HG02840 (cell line): ENCODE data around the gene CGB2.
"Not testable (repeated sequence)": the region's sequence is repeated elsewhere in the genome, so short reads cannot be mapped to it uniquely, and the experiment has no call there.

Source experiments
- ATAC-seq: cut with Tn5 transposase; IDR thresholded peaks from one replicate; pipeline ENCODE4 v1.9.1; 2021; ENCODE audit warnings: mild to moderate bottlenecking, moderate library complexity, moderate number of reproducible peaks; ENCODE audit not compliant: unreplicated experiment, low FRiP score

Gene CGB2

GRCh38 chr19:49030323-49030722, 1.4 kb upstream of the CGB2 start:
- ATAC-seq: not testable (repeated sequence)

GRCh38 chr19:49036815-49037214, 5.1 kb downstream of the CGB2 start, which contains the start of gene CGB1:
CGB1 (minus strand) TSS chr19:49036895; CDS start chr19:49036711, 184 bp downstream.
- not testable (repeated sequence) for ATAC-seq

GRCh38 chr19:49038111-49038510, 6.4 kb downstream of the CGB2 start:
- not testable (repeated sequence) for ATAC-seq

- ATAC-seq: not testable (repeated sequence)
Measured at GRCh38 chr19:49038557-49039276, 7.0 kb downstream of the CGB2 start.

- ATAC-seq: not testable (repeated sequence)
Measured at GRCh38 chr19:49039736-49040135, 8.0 kb downstream of the CGB2 start.

- no peak for ATAC-seq
Measured at GRCh38 chr19:49042177-49042576, 10.5 kb downstream of the CGB2 start.

GRCh38 chr19:49042666-49043065, 11.0 kb downstream of the CGB2 start:
- ATAC-seq: not testable (repeated sequence)

GRCh38 chr19:49043548-49043947, 11.9 kb downstream of the CGB2 start, which contains the start of gene CGB5:
CGB5 (plus strand) TSS chr19:49043848; CDS start chr19:49044210, 362 bp downstream.
- not testable (repeated sequence) for ATAC-seq

GRCh38 chr19:49049011-49049410, 17.3 kb downstream of the CGB2 start, which contains the start of gene CGB8:
CGB8 (minus strand) TSS chr19:49049111; CDS start chr19:49048739, 372 bp downstream.
- ATAC-seq: not testable (repeated sequence)

- ATAC-seq: not testable (repeated sequence)
Measured at GRCh38 chr19:49049834-49050233, 18.1 kb downstream of the CGB2 start.

- not testable (repeated sequence) for ATAC-seq
Measured at GRCh38 chr19:49050376-49051033, 18.8 kb downstream of the CGB2 start.

GRCh38 chr19:49056101-49056901, 24.6 kb downstream of the CGB2 start:
- no peak for ATAC-seq

GRCh38 chr19:49056902-49057596, 25.4 kb downstream of the CGB2 start:
- ATAC-seq: not testable (repeated sequence)

GRCh38 chr19:49057636-49058234, 26.0 kb downstream of the CGB2 start, which contains the start of gene CGB7:
CGB7 (minus strand) TSS chr19:49057749; CDS start chr19:49055375, 2,374 bp downstream.
- ATAC-seq: no peak

GRCh38 chr19:49058562-49058961, 26.9 kb downstream of the CGB2 start:
- ATAC-seq: no peak

GRCh38 chr19:49059053-49059452, 27.4 kb downstream of the CGB2 start:
- ATAC-seq: no peak

- ATAC-seq: no peak
Measured at GRCh38 chr19:49061000-49061399, 29.3 kb downstream of the CGB2 start.

- ATAC-seq: no peak
Measured at GRCh38 chr19:49061445-49061844, 29.8 kb downstream of the CGB2 start.

- ATAC-seq: no peak
Measured at GRCh38 chr19:49064029-49064629, 32.4 kb downstream of the CGB2 start.
